Nucleus accumbens (tissue), 56 donors: ENCODE results near the gene MBOAT2.
A peak's percentile ranks its signal among the peaks of the same experiment; 100 is the strongest.

Experiments
- DNase-seq, 56 donors: peaks; one replicate each; lab custom pipeline; 2025; lab: John Stamatoyannopoulos, UW

MBOAT2 gene

DNA sequence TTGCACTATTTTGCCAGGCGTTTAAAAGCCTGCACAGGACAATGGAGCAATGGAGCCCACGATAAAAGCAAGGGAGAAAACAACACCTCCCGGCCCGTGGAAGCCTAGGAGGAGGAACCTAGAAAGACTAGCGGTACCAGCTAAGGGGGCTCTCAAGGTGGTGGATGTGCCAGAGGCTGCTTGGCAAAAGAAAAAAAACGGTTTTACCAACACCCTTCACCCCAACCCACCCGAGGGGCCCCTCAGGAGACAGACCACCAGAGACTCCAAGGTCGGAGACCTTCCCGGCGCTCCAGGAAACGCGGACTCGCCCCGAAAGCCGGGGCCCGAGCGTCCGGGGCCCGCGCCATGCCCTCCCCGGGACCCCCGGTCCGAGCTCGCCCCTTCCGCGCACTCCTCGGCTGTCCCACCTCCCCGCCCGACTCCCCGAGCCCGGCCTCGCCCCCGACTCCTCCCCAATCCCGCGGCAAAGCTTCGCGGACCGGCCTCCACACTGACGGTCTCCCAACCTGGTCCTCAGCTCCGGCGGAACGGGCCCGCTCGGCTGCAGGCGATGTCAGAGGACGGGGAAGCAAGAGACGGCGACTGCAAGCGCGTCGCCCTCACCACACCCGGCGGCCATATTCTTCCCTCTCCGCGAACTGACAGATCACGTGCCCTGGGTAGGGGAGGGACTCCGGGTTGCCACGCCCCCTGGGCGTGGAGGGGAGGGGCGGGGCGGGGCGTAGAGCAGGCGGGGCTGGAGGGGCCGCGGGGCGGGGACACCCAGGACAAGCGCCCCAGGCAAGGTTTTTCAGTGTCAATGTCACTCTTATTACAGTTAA is 166.3 kb downstream of the MBOAT2 start, which contains the start of gene KIDINS220:
TSS of gene KIDINS220 (minus strand) at position 643 of the 824 bp plus-strand sequence. CDS start 10,520 bp downstream, outside the sequence.
- peak in 55 of 56 donors; percentile 38 to 93 (median 84) for DNase-seq

DNA sequence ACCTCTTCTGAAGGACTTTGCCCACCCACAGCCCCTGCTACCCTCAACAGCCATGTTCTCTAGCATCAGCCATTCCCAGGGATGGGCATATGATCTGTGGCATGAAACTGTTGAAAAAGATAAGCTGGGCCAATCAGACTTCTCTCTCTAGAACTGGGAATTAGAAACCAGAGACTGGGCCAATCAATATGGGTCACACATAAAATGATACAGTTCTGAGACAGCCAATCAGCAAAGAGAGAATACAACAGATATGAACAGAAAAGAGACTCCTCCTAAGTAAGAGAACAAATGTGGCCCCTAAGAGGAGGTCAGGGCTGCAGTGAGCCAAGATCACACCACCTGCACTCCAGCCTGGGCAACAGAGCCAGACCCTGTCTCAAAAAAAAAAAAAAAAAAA is 168.2 kb downstream of the MBOAT2 start:
- DNase-seq: no peak

DNA sequence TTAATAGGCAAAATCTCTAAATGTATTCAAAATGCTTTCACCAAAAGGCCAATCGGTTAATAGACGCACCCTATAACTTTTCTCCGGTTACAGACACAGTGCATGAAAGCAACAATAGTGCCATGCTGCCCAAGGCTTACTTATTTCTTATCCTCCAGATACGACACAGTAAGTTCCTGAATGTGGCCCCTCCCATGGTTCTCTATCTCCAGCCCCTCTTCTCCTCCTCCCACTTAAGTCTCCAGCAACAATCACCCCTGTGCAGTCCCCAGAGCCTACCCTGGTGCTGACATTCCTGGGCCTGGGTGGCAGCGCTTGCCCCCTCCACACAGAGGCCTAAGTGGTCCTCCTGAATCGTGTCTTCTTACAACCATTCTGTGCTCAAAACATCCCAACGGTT is 169.6 kb downstream of the MBOAT2 start:
- DNase-seq: no peak

DNA sequence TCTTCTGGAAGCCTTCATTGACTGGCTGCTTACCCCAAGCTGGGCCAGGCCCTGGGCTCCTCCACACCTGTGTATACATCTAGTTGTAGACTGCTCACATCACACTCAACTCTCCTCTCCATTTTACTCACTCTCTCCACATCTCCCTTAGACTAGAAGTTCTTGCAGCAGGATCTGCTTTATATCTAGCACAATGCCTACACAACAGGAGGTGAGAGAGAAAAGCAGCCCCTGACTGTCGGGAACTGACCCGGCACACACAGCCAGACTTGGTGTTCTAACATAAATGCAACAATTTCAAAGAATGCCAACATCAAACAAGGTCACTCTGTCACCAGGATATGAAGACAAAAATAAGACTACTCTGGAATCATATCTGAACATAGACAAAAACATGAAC is 172.0 kb downstream of the MBOAT2 start:
- no peak for DNase-seq

DNA sequence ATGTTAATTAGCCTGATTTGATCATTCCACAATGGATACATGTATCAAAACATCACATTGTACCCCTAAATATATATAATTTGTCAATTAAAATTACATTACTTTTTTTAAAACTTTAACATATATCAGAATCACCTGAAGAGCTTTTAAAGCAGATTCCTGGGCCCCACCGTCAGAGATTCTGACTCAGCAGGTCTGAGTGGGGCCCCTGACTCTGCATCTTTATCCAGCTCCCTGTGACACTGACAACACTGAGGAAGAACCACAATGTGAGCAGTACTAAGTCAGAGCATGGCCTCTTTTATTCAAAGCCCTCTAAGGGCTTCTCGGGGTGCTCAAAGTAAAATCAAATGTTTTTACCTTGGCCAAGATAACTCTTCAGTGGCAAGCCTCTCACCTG is 175.8 kb downstream of the MBOAT2 start:
- no peak for DNase-seq

DNA sequence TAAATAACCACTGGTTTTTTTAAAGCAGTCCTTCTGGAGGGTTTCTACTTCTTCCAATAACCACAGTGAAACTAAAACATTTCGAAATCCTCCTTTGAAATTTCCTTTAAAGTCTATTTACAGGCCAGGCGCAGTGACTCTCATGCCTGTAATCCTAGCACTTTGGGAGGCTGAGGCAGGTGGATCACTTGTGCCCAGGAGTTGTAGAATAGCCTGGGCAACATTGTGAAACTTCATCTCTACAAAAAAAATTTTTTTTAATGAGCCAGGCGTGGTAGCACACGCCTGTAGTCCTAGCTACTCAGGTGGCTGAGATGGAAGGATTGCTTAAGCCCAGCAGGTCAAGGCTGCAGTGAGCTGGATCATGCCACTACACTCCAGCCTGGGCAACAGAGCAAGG is 181.3 kb downstream of the MBOAT2 start:
- no peak for DNase-seq

DNA sequence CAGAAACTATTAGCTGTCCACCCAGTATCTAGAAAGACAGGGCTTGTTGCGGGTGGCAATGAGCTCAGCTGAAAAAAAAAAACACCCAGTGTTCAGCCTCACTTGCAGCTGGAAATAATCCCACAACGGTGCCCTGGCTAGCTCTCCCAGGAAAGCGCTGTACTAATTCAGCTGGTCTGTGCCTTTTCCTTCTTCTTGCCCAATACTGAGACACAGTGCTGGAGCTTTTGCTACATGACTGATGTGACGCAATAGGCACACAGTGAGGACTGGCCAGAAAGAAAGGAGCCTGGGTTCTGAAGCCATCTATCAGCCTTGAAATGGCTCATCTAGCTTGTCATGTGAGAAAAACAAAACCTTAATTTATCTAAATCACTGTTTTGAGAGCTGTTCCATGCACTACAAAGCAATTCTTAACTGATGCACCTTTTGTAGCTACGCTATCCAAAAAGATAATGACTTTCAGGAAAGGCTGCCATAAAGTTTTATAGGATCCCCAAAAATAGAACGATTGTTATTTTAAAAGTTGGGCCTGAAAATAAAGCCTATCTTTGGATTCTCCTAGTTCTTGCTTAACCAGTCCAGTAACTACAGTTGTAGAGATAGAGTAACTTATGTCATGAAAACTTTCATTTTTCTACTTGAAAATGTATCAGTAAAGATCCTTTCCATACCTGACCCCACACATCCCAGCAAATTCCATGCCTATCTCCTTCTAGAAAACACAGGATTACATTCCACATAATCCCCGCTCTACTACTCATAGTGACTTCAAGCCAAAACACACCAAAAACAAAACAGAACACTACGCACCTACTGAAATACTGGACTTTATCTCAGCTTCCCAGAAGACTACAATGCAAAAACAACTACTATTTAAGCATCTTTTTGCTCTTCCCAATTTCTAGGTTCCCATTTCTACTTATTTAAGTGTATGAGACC is 181.9 kb downstream of the MBOAT2 start:
- peak in 27 of 56 donors; percentile 4 to 51 (median 25) for DNase-seq

DNA sequence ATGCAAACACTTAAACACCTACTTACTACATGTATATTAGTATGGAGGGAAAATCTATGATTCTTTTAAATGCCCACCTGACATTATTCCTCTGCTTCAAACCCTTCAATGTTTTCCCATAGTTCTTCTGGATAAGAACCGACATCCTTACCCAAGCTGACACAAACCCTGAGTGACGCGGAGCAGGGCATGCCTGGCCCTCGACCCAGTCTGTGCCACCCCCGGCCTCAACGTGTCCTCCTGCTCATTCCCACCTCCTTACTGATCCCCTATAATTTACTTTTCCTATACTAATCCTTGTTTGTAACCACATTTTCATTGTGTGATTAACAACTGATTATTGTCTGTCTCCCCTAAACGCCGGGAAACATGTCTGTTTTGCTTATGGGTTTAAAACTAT is 183.5 kb downstream of the MBOAT2 start:
- no peak for DNase-seq

DNA sequence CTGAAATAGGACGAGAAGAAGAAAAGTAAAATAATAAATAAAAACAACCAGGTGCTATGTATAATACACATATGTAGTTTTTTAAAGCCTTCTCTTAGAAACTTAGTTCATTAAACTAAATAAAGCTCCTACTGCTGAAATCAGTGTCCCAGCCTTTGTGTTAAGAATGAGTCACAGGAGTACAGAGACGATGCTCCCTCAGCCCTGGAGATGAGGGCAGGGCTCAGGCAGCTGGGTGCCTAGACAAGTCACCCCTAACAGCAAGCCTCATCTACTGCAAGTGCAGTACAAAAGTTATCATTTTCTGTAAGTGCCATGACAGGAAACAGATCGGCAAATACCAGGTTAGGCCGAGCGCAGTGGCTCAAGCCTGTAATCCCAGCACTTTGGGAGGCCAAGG is 184.3 kb downstream of the MBOAT2 start:
- DNase-seq: no peak

DNA sequence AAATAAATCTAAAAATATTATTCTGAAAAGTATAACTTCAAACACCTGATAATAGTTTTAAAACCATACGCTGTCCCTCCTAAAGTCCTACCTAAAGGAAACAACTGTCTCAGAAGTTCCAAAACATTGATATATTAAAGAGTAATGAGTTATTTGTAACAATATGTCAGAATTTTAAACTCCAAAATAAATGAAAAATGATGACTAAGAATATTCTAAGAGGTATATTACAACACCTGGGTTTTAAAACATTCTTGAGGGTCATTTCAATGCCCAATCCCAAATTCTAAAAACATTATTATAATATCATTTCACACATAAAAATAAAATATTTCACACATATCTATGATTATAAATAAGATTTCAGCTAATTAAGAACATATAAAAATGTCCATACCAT is 186.3 kb downstream of the MBOAT2 start:
- DNase-seq: no peak

DNA sequence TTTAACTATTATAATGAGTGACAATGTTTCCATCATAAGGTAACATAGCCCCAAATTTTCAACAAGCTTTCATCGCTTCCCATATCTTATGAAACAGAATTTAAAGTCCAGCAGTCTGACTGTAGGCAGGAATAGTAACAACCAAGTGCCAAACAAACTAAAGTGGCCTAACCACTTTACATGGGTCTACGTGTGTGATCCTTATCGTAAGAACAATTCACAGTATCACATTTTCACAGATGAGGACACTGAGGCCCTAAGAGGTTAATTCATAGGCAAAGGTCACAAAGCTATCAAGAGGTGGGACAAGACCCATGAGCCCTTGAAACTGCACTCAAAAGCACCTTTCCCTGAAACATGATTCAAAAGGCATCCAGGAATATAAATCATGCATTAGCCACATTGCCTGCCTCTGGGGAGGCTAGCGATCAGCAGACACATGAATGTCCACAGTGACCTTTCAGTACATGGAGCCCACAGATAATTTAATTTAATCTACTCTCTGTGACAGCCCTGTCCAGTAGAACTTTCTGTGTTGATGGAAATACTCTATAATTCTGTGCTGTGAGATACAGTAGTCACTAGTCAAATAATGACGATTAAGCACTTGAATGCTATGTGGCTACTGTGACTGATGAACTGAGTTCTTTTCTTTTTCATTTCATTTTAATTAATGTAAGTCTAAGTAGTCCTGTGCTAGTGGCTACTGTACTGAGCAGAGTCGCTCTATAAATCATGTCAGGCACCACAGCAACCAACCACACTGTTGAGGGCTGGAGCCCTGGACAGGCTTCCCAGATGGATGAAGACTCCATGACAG is 196.4 kb downstream of the MBOAT2 start:
- no peak for DNase-seq

DNA sequence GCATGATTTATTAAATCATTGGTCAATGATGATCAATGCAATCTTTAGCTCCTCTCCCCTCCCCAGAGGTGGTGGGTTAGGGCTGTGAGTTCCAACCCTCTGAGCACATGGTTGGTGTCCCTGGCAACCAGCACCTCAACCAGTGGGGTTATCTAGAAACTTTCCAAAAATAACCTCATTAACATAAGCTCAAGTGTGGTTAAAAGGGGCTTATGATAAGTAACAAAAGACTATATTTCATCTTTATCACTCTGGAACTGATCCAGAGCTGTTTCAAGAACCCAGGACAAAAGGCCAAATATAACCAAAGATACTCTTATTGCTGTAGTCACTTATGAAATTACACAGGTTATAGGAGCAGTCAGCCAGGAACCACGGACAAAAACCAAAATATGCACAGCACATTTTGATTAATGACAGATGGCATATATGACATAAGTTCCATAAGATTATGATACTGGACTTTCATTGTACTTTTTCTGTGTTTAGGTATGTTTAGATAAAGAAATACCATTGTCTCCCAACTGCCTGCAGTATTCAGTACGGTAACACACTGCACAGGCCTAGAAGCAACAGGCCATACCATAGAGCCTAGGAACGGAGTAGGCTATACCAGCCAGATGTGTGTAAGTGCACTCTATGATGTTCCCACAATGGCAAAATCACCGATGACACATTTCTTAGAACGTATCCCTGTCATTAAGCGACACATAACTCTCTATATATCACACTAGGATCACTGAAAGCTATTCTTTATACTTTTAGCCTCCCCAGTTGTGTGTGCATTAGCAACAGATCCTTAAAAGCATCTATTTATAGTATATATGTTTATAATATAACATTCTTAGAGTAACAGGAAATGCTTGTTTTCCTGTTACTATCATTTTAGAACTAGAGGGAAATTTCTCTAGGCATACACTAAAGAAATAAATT is 197.9 kb downstream of the MBOAT2 start:
- DNase-seq: no peak

DNA sequence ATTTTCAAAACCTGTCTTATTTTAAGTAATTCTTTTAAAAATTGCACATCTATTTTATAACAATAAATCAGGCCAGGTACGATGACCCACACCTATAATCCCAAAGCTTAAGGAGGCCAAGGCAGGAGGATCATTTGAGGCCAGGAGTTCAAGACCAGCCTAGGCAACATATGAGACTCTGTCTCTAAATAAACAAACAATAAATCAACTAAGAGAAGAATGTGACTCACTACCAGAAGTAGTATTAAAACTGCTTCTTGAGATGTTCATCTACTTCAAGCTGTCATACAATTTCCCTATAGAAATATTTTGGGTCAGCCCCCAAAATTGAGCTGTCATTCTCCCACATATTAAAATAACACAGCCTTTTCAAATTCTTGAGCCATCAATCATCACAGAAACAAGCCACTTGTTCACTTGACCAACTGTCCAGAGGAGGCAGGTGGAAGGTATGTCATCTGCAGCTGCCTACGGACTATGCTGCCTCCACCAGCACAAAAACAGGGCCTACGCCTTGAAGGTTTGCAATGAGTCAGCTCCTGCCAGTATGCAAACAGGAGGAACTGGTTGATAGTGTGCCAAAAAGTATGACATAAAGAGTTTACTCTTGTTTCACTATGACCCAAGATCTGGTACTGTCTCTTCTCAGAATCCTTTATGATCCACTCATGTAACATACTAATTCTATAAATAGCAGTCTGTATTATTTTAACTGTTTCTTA is 199.7 kb downstream of the MBOAT2 start:
- peak in 6 of 56 donors; percentile 4 to 16 (median 8) for DNase-seq

DNA sequence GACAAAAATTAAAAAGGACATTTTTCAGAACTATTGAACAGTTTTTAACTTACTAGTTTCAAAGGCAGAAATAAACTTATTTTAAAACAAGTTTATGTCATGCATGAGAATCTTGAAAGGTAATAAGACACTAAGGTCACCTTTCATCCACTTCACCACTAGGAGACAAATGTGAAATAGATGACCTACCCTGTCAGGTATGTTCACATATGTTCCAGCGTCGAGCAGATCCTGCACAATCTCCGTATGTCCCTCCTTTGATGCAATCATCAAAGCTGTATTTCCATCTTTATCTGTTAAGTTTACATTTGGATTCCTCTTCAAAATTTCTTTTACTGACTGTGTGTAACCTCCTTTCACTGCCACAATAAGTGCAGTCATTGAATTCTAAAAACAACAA is 200.7 kb downstream of the MBOAT2 start:
- no peak for DNase-seq
